ENCODE data around the gene UBAP2.

Gene UBAP2

GRCh38 chr9:34048727-34049629, at the start of gene UBAP2:
TSS of gene UBAP2 (minus strand) at chr9:34048887. CDS start at chr9:34017148, 31,739 bp downstream.
- peak; percentile 95 to 96 for DNase-seq

GRCh38 chr9:34098307-34098706, 49.6 kb upstream of the UBAP2 start:
- DNase-seq: no peak

GRCh38 chr9:34097865-34098264, 49.2 kb upstream of the UBAP2 start:
- DNase-seq: no peak

GRCh38 chr9:34096751-34097150, 48.1 kb upstream of the UBAP2 start:
- no peak for DNase-seq

GRCh38 chr9:34093578-34093977, 44.9 kb upstream of the UBAP2 start:
- DNase-seq: no peak

- DNase-seq: no peak
Observed at GRCh38 chr9:34089311-34089710, 40.6 kb upstream of the UBAP2 start.

- DNase-seq: no peak
Observed at GRCh38 chr9:34087370-34087769, 38.7 kb upstream of the UBAP2 start.

- no peak for DNase-seq
Observed at GRCh38 chr9:34086864-34087263, 38.2 kb upstream of the UBAP2 start.

- peak in 1 of 2 experiments; percentile 2 for DNase-seq
Observed at GRCh38 chr9:34085581-34086500, 37.2 kb upstream of the UBAP2 start.

GRCh38 chr9:34084562-34084961, 35.9 kb upstream of the UBAP2 start:
- DNase-seq: no peak

GRCh38 chr9:34079181-34079580, 30.5 kb upstream of the UBAP2 start:
- DNase-seq: peak in 1 of 2 experiments; percentile 2

- no peak for DNase-seq
Observed at GRCh38 chr9:34072868-34073590, 24.3 kb upstream of the UBAP2 start.

- no peak for DNase-seq
Observed at GRCh38 chr9:34072410-34072809, 23.7 kb upstream of the UBAP2 start.

GRCh38 chr9:34070606-34071324, 22.1 kb upstream of the UBAP2 start:
- no peak for DNase-seq

- DNase-seq: no peak
Observed at GRCh38 chr9:34069831-34070230, 21.1 kb upstream of the UBAP2 start.

- DNase-seq: no peak
Observed at GRCh38 chr9:34065541-34065940, 16.9 kb upstream of the UBAP2 start.

- no peak for DNase-seq
Observed at GRCh38 chr9:34059954-34060353, 11.3 kb upstream of the UBAP2 start.

- DNase-seq: no peak
Observed at GRCh38 chr9:34059281-34059680, 10.6 kb upstream of the UBAP2 start.

- DNase-seq: no peak
Observed at GRCh38 chr9:34049630-34050384, 1.1 kb upstream of the UBAP2 start.

GRCh38 chr9:34047864-34048726, 592 bp downstream of the UBAP2 start:
- peak; percentile 49 to 51 for DNase-seq

All from stimulated activated CD4-positive, alpha-beta T cell treated with anti-CD3 and anti-CD28 coated beads, Interleukin-4, amount 100 ng/mL, for 4 hours (primary cell).